Activated CD4-positive, alpha-beta T cell treated with anti-CD3 and anti-CD28 coated beads, Interleukin-10, Interleukin-2, amounts not matched to agents 100 ng/mL and 50 ng/mL, durations not matched to agents 16 hours and 8 hours (primary cell): ENCODE measurements around the gene RELN.

Experiments used
- DNase-seq: peaks from one replicate; pipeline ENCODE4 v3.0.0-alpha.2; 2020

The RELN gene

GRCh38 chr7:103668279-103668941 lies 321.0 kb downstream of the RELN start:
- DNase-seq, result no peak

- DNase-seq, result no peak
Observed at GRCh38 chr7:103666326-103666725, 323.1 kb downstream of the RELN start.

- DNase-seq, result no peak
Observed at GRCh38 chr7:103664577-103664976, 324.9 kb downstream of the RELN start.

- DNase-seq, result no peak
Observed at GRCh38 chr7:103660455-103661371, 328.7 kb downstream of the RELN start.

GRCh38 chr7:103658055-103659005 lies 331.1 kb downstream of the RELN start:
- no peak for DNase-seq

- no peak for DNase-seq
Observed at GRCh38 chr7:103657474-103657894, 332.0 kb downstream of the RELN start.

GRCh38 chr7:103656221-103656620 lies 333.2 kb downstream of the RELN start:
- no peak for DNase-seq

- no peak for DNase-seq
Observed at GRCh38 chr7:103651593-103652377, 337.7 kb downstream of the RELN start.

- DNase-seq, result no peak
Observed at GRCh38 chr7:103649052-103649451, 340.4 kb downstream of the RELN start.

- no peak for DNase-seq
Observed at GRCh38 chr7:103648135-103648534, 341.3 kb downstream of the RELN start.

GRCh38 chr7:103644319-103644718 lies 345.1 kb downstream of the RELN start:
- DNase-seq, result no peak

- no peak for DNase-seq
Observed at GRCh38 chr7:103640031-103640779, 349.3 kb downstream of the RELN start.

- no peak for DNase-seq
Observed at GRCh38 chr7:103637726-103638125, 351.7 kb downstream of the RELN start.

- no peak for DNase-seq
Observed at GRCh38 chr7:103637094-103637493, 352.4 kb downstream of the RELN start.

GRCh38 chr7:103636153-103636552 lies 353.3 kb downstream of the RELN start:
- no peak for DNase-seq

- no peak for DNase-seq
Observed at GRCh38 chr7:103632972-103633371, 356.5 kb downstream of the RELN start.

GRCh38 chr7:103632005-103632639 lies 357.3 kb downstream of the RELN start:
- DNase-seq, result no peak

GRCh38 chr7:103630318-103630717 lies 359.1 kb downstream of the RELN start:
- no peak for DNase-seq

GRCh38 chr7:103628742-103629141 lies 360.7 kb downstream of the RELN start:
- no peak for DNase-seq

- no peak for DNase-seq
Observed at GRCh38 chr7:103626776-103627175, 362.7 kb downstream of the RELN start.

- no peak for DNase-seq
Observed at GRCh38 chr7:103622274-103622673, 367.2 kb downstream of the RELN start.
